Gastrocnemius medialis (tissue), 4 donors: ENCODE results near the gene CD22.

Experiments
- POLR2A ChIP-seq, 2 donors: fragments of 450-650 bp; IDR thresholded peaks; one replicate each; pipeline ENCODE4 v1.6.1; 2017; ENCODE audit warnings: antibody characterized with exemption in 2 of 2, mild to moderate bottlenecking in 2 of 2, moderate library complexity in 2 of 2
- TF ChIP-seq, protein P1 (sequence below), 5 experiments: fragments of 450-650 bp in 3 of 5; fragments of 200-600 bp in 2 of 5; sonication (generic) in 2 of 5; IDR thresholded peaks in 4 of 5; conservative IDR thresholded peaks in 1 of 5; 1 replicate in 4 of 5; 2 replicates in 1 of 5; pipeline ENCODE4 v1.5.1; 2016 to 2019; ENCODE audit warnings: antibody characterized with exemption in 5 of 5, mild to moderate bottlenecking in 3 of 5, moderate library complexity in 3 of 5

DNA sequence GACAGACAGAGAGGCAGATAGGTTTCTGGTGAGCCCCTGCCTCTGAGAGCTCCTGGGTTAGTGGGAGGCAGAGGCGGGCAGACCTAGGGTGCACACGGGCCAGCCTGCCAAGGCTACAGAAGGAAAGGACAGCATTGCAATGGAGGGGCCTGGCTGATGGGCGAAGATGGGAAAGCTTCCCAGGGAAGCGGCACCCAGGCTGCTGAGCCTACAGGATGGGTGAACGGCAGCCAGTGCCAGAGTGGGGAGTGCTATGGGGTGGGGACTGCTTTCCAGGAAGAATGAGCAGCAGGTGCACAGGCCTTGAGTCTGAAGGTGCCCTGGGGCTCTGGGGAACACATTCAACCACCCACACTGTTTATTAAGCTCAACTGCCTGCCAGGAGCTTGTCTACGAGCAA lies 37.7 kb upstream of the CD22 start:
- TF ChIP-seq, protein P1, sequence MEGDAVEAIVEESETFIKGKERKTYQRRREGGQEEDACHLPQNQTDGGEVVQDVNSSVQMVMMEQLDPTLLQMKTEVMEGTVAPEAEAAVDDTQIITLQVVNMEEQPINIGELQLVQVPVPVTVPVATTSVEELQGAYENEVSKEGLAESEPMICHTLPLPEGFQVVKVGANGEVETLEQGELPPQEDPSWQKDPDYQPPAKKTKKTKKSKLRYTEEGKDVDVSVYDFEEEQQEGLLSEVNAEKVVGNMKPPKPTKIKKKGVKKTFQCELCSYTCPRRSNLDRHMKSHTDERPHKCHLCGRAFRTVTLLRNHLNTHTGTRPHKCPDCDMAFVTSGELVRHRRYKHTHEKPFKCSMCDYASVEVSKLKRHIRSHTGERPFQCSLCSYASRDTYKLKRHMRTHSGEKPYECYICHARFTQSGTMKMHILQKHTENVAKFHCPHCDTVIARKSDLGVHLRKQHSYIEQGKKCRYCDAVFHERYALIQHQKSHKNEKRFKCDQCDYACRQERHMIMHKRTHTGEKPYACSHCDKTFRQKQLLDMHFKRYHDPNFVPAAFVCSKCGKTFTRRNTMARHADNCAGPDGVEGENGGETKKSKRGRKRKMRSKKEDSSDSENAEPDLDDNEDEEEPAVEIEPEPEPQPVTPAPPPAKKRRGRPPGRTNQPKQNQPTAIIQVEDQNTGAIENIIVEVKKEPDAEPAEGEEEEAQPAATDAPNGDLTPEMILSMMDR (IDR thresholded peaks at IDR 0.05 in 4 of 5, conservative IDR thresholded peaks at IDR 0.05 in 1 of 5), result no peak
- no peak for TF ChIP-seq POLR2A (IDR thresholded peaks at IDR 0.05)
